Measurements from ENCODE around the gene STX1B.

Gene STX1B

GRCh38 chr16:31009894-31010584, 399 bp downstream of the STX1B start:
- H3K9ac ChIP-seq (ENCODE audit: insufficient read length, low read depth): peak overlapping the region; percentile 74
- DNase-seq (ENCODE audit: low read depth, low spot score): no peak
- no peaks in the 10 kb centered on the region for H3K36me3 ChIP-seq (ENCODE audit: insufficient read depth, insufficient read length, low read length)
- H3K4me1 ChIP-seq (ENCODE audit: insufficient read depth, insufficient read length): peaks cover 17% of the 10 kb centered on the region
- peak overlapping the region; percentile 38 for H3K4me3 ChIP-seq (ENCODE audit: insufficient read length, low read depth)
- peaks cover 22% of the 10 kb centered on the region for H3K27me3 ChIP-seq (ENCODE audit: insufficient read depth, insufficient read length)
- no peaks in the 10 kb centered on the region for H3K9me3 ChIP-seq (ENCODE audit: insufficient read depth, low read length)
- TF ChIP-seq YY1 (IDR thresholded peaks at IDR 0.05; ENCODE audit: insufficient read depth, insufficient read length): no peak
- no peak for TF ChIP-seq ZNF274 (IDR thresholded peaks at IDR 0.05; ENCODE audit: low read depth, low read length)

GRCh38 chr16:31009120-31009519, 1.3 kb downstream of the STX1B start:
- no peak overlapping the region for H3K4me3 ChIP-seq (ENCODE audit: insufficient read length, low read depth)
- H3K4me1 ChIP-seq (ENCODE audit: insufficient read depth, insufficient read length): peaks cover 17% of the 10 kb centered on the region
- peak overlapping the region; percentile 74 for H3K9ac ChIP-seq (ENCODE audit: insufficient read length, low read depth)
- TF ChIP-seq YY1 (IDR thresholded peaks at IDR 0.05; ENCODE audit: insufficient read depth, insufficient read length): no peak
- no peak for TF ChIP-seq SUZ12 (IDR thresholded peaks at IDR 0.05; ENCODE audit: extremely low read depth, insufficient read depth, insufficient read length)
- no peak for TF ChIP-seq ZNF274 (IDR thresholded peaks at IDR 0.05; ENCODE audit: low read depth, low read length)
- H3K27me3 ChIP-seq (ENCODE audit: insufficient read depth, insufficient read length): peaks cover 22% of the 10 kb centered on the region
- DNase-seq (ENCODE audit: low read depth, low spot score): no peak
- no peaks in the 10 kb centered on the region for H3K9me3 ChIP-seq (ENCODE audit: insufficient read depth, low read length)
- no peaks in the 10 kb centered on the region for H3K36me3 ChIP-seq (ENCODE audit: insufficient read depth, insufficient read length, low read length)

GRCh38 chr16:31008551-31008950, 1.9 kb downstream of the STX1B start:
- no peak for TF ChIP-seq ZNF274 (IDR thresholded peaks at IDR 0.05; ENCODE audit: low read depth, low read length)
- no peak for TF ChIP-seq SUZ12 (IDR thresholded peaks at IDR 0.05; ENCODE audit: extremely low read depth, insufficient read depth, insufficient read length)
- TF ChIP-seq YY1 (IDR thresholded peaks at IDR 0.05; ENCODE audit: insufficient read depth, insufficient read length): no peak
- H3K36me3 ChIP-seq (ENCODE audit: insufficient read depth, insufficient read length, low read length): no peaks in the 10 kb centered on the region
- no peak for DNase-seq (ENCODE audit: low read depth, low spot score)
- H3K9me3 ChIP-seq (ENCODE audit: insufficient read depth, low read length): no peaks in the 10 kb centered on the region
- peaks cover 17% of the 10 kb centered on the region for H3K4me1 ChIP-seq (ENCODE audit: insufficient read depth, insufficient read length)
- H3K4me3 ChIP-seq (ENCODE audit: insufficient read length, low read depth): no peak overlapping the region
- H3K9ac ChIP-seq (ENCODE audit: insufficient read length, low read depth): no peak overlapping the region
- peaks cover 20% of the 10 kb centered on the region for H3K27me3 ChIP-seq (ENCODE audit: insufficient read depth, insufficient read length)

- no peak overlapping the region for H3K4me3 ChIP-seq (ENCODE audit: insufficient read length, low read depth)
- TF ChIP-seq ZNF274 (IDR thresholded peaks at IDR 0.05; ENCODE audit: low read depth, low read length): no peak
- TF ChIP-seq SUZ12 (IDR thresholded peaks at IDR 0.05; ENCODE audit: extremely low read depth, insufficient read depth, insufficient read length): no peak
- TF ChIP-seq YY1 (IDR thresholded peaks at IDR 0.05; ENCODE audit: insufficient read depth, insufficient read length): no peak
- H3K27me3 ChIP-seq (ENCODE audit: insufficient read depth, insufficient read length): peaks cover 18% of the 10 kb centered on the region
- no peaks in the 10 kb centered on the region for H3K36me3 ChIP-seq (ENCODE audit: insufficient read depth, insufficient read length, low read length)
- no peak overlapping the region for H3K9ac ChIP-seq (ENCODE audit: insufficient read length, low read depth)
- peaks cover 20% of the 10 kb centered on the region for H3K4me1 ChIP-seq (ENCODE audit: insufficient read depth, insufficient read length)
- H3K9me3 ChIP-seq (ENCODE audit: insufficient read depth, low read length): no peaks in the 10 kb centered on the region
- no peak for DNase-seq (ENCODE audit: low read depth, low spot score)
These were observed 2.3 kb downstream of the STX1B start for GRCh38 chr16:31008149-31008548.

GRCh38 chr16:31007684-31008083, 2.8 kb downstream of the STX1B start:
- H3K27me3 ChIP-seq (ENCODE audit: insufficient read depth, insufficient read length): peaks cover 18% of the 10 kb centered on the region
- peak overlapping the region; percentile 46 for H3K9ac ChIP-seq (ENCODE audit: insufficient read length, low read depth)
- DNase-seq (ENCODE audit: low read depth, low spot score): no peak
- H3K9me3 ChIP-seq (ENCODE audit: insufficient read depth, low read length): no peaks in the 10 kb centered on the region
- TF ChIP-seq SUZ12 (IDR thresholded peaks at IDR 0.05; ENCODE audit: extremely low read depth, insufficient read depth, insufficient read length): no peak
- TF ChIP-seq YY1 (IDR thresholded peaks at IDR 0.05; ENCODE audit: insufficient read depth, insufficient read length): no peak
- no peak for TF ChIP-seq ZNF274 (IDR thresholded peaks at IDR 0.05; ENCODE audit: low read depth, low read length)
- H3K36me3 ChIP-seq (ENCODE audit: insufficient read depth, insufficient read length, low read length): no peaks in the 10 kb centered on the region
- H3K4me3 ChIP-seq (ENCODE audit: insufficient read length, low read depth): no peak overlapping the region
- H3K4me1 ChIP-seq (ENCODE audit: insufficient read depth, insufficient read length): peaks cover 24% of the 10 kb centered on the region

- no peaks in the 10 kb centered on the region for H3K9me3 ChIP-seq (ENCODE audit: insufficient read depth, low read length)
- peaks cover 8% of the 10 kb centered on the region for H3K27me3 ChIP-seq (ENCODE audit: insufficient read depth, insufficient read length)
These were observed 3.8 kb downstream of the STX1B start for GRCh38 chr16:31006589-31006988.

GRCh38 chr16:31006086-31006385, 4.4 kb downstream of the STX1B start:
- H3K9me3 ChIP-seq (ENCODE audit: insufficient read depth, low read length): no peaks in the 10 kb centered on the region
- no peak overlapping the region for H3K4me3 ChIP-seq (ENCODE audit: insufficient read length, low read depth)
- TF ChIP-seq ZNF274 (IDR thresholded peaks at IDR 0.05; ENCODE audit: low read depth, low read length): no peak
- TF ChIP-seq YY1 (IDR thresholded peaks at IDR 0.05; ENCODE audit: insufficient read depth, insufficient read length): no peak
- no peak for TF ChIP-seq SUZ12 (IDR thresholded peaks at IDR 0.05; ENCODE audit: extremely low read depth, insufficient read depth, insufficient read length)
- no peaks in the 10 kb centered on the region for H3K36me3 ChIP-seq (ENCODE audit: insufficient read depth, insufficient read length, low read length)
- H3K4me1 ChIP-seq (ENCODE audit: insufficient read depth, insufficient read length): peaks cover 26% of the 10 kb centered on the region
- no peak overlapping the region for H3K9ac ChIP-seq (ENCODE audit: insufficient read length, low read depth)
- peaks cover 3% of the 10 kb centered on the region for H3K27me3 ChIP-seq (ENCODE audit: insufficient read depth, insufficient read length)
- DNase-seq (ENCODE audit: low read depth, low spot score): no peak

More at GRCh38 chr16:31006589-31006988, 3.8 kb downstream of the STX1B start:
- no peak overlapping the region for H3K9ac ChIP-seq (ENCODE audit: insufficient read length, low read depth)
- peaks cover 26% of the 10 kb centered on the region for H3K4me1 ChIP-seq (ENCODE audit: insufficient read depth, insufficient read length)
- no peaks in the 10 kb centered on the region for H3K36me3 ChIP-seq (ENCODE audit: insufficient read depth, insufficient read length, low read length)
- no peak overlapping the region for H3K4me3 ChIP-seq (ENCODE audit: insufficient read length, low read depth)
- no peak for TF ChIP-seq SUZ12 (IDR thresholded peaks at IDR 0.05; ENCODE audit: extremely low read depth, insufficient read depth, insufficient read length)
- no peak for TF ChIP-seq ZNF274 (IDR thresholded peaks at IDR 0.05; ENCODE audit: low read depth, low read length)
- TF ChIP-seq YY1 (IDR thresholded peaks at IDR 0.05; ENCODE audit: insufficient read depth, insufficient read length): no peak
- no peak for DNase-seq (ENCODE audit: low read depth, low spot score)
